Eye (tissue), 1 donor: Measurements from ENCODE around the gene FAM120B.

Experiments used
- DNase-seq: peaks from one replicate; pipeline ENCODE4 v3.0.0-alpha.2; 2015

The FAM120B gene

GRCh38 chr6:170448317-170448716 is 141.8 kb downstream of the FAM120B start:
- DNase-seq: no peak

GRCh38 chr6:170448751-170449630 is 142.4 kb downstream of the FAM120B start:
- no peak for DNase-seq

GRCh38 chr6:170449835-170450753 is 143.5 kb downstream of the FAM120B start:
- peak; percentile 69 for DNase-seq

- peak; percentile 77 for DNase-seq
Observed at GRCh38 chr6:170450916-170451761, 144.6 kb downstream of the FAM120B start.

DNA sequence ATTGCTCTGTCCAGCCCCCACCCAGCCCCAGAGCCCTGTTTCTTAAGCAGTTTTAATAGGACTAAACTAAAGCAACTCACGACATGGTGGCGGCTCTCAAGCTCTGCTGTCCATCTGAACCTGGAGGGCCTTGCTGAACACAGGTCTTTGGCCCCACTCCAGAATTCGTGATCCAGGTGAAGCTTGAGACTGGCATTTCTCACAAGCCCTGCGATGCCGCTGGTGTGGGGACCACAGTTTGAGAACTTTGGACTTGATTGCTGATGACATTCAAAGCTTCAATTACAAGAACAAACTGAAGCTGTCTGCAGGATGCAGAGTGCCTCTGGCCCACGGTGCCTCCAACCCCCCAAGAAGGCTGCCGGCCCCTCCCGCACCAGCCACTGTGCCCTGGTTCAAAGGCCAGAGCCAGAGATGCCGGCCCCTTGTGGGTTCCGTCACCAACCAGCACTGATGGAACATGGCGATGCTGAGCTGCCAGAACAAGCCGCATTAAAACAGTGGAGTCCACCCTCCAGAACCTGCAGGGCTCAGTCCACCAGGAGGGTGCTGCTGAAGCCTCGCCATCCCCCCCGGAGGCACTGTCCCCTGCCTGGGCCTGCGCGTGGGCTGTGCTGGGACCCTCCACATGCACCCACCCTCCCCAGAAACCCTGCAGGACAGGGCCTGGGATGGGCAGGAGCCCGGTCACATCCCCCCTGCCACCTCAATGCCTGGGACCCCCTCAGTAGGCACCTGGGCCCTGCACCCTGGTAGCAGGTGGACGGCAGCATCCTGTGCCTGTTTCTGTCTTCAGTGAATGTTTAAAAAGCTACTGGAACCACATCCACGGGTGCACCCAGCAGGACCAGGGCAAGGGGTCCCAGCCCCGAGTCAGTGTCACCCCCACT is 145.4 kb downstream of the FAM120B start:
- no peak for DNase-seq

- DNase-seq: no peak
Observed at GRCh38 chr6:170452767-170453545, 146.4 kb downstream of the FAM120B start.

- DNase-seq: no peak
Observed at GRCh38 chr6:170453586-170454511, 147.3 kb downstream of the FAM120B start.

DNA sequence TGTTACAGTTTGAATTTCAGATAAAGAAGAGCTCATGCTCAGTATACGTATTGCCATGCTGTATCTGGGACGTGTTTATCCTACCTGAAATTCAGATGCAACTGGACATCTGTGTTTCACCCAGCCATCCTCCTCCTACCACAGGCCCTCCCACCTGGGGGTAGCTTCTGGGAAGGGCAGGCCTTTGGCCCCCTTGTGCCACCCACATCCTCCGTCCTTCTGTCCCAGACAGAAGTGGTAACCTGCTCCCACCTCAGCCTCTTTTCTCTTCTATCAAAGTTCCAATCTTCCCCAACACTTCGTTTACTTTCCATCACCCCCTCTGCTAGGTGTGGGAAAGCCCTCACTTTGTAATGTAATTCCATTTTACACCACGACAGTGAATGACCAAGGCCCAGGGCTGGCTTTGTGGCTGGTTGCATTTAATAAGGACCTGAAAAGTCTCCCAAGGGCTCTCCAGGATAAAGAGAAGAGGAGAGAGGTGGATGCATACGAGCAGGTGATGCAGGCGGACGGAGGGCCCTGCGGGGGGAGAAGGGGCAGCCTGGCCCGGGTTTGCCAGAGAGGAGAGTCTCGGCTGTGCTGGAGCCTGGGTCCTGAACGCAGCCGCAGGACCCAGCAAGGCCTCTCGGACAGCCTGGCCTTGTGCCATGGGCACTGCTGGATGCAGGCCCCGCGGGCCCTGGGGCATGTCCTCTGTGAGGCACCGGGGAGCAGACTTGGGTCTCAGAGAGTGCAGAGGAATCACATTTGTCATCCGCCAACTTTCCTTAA is 148.1 kb downstream of the FAM120B start:
- no peak for DNase-seq

- no peak for DNase-seq
Observed at GRCh38 chr6:170455335-170455979, 148.9 kb downstream of the FAM120B start.

DNA sequence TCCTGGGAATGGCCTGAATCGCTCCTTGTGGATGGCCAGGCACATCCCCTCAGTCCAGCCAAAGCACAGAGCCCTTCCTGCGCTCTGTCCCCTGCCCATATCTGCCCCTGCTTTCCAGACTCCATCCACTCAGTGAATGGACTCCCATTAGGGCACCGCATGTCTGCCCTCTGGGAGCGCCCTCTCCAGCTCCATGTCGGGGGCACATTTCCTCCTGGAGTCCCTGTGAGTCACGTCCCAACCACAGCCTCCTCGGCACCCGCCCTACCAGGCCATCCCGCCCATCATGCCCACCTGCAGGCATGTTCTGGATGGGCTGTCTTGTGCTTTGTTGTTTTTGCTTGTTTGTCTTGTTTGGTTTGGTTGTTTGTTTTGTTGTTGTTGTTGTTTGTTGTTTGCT is 149.8 kb downstream of the FAM120B start:
- DNase-seq: no peak
